RKO (cell line): Measurements from ENCODE around the gene TUFM.
A peak's percentile ranks its signal among the peaks of the same experiment; 100 is the strongest.
"Not testable (repeated sequence)": the region's sequence is repeated elsewhere in the genome, so short reads cannot be mapped to it uniquely, and the experiment has no call there.

ENCODE experiments used
- DNase-seq: peaks from one replicate; pipeline ENCODE4 v3.0.0-alpha.2; 2016; ENCODE audit warnings: low spot score

Gene TUFM

DNA sequence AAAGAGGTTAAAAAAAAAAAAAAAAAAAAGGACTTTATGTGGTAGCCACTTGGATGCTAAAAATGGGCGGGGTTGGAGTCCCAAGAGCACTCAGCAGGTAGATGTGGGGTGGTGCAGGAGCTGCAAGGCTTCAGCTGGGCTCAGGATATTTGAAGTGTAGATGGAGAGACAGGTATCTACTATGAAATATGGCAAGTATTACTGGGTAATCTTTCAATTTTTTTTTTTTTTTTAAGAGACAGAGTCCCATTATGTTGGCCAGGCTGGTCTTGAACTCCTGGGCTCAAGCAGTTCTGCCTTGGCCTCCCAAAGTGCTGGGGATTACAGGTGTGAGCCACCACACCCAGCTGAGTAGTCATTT is 7.6 kb downstream of the TUFM start:
- no peak for DNase-seq

DNA sequence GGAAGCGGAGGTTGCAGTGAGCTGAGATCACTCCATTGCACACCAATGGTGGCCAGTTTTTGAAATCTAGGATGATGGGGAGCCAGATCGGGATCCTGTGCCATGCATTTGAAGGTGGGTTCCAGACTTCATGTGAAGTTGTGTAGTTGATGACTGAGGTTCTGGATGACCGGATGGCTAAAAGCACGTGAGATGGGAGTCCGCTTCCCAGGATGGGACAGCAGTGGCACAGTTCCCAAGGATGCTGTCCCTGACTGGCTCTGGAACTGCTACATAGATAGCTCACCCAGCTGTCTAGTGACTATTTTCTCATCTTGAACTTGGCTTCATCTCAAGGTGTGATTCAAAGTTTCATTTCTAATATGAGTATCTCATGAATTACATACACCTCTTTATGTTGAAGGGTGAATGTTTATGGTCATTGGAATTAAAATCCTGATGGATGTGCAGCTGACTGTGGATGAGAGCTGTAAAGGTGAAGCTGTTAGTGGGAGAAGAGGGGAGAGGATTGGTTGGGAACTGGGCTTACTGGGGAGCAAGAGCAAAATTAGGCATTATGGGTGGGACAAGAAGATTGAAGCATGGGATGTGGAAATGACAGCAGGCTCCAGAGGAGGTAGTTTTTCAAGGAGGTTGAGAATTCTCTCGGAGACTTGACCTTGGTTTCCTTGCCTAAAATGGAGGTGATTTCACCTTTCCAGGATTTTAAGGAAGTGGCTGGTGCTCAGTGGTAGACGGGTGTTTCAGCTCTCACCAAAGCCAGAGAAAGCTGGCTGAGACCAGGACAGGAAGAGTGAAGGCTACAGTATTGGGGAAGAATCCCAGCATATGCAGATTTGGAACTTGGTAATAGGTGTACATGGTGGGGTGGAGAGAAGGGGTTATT is 8.2 kb downstream of the TUFM start:
- DNase-seq = peak; percentile 32

DNA sequence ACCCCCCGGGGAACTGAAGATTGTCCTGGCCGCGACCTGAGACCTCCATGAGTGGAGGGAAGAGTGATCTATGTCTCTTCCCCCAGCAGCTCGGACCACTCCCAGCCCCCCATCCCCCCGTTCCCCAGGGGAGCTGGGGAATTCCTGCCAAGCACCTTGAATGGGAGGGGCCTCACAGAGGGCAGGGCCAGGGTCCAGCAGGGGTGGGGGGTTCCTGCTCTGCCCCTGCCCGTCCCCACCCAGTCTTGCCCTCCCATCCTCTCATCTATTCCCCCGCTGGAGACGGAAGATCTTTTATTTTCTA is 9.4 kb downstream of the TUFM start:
- no peak for DNase-seq

DNA sequence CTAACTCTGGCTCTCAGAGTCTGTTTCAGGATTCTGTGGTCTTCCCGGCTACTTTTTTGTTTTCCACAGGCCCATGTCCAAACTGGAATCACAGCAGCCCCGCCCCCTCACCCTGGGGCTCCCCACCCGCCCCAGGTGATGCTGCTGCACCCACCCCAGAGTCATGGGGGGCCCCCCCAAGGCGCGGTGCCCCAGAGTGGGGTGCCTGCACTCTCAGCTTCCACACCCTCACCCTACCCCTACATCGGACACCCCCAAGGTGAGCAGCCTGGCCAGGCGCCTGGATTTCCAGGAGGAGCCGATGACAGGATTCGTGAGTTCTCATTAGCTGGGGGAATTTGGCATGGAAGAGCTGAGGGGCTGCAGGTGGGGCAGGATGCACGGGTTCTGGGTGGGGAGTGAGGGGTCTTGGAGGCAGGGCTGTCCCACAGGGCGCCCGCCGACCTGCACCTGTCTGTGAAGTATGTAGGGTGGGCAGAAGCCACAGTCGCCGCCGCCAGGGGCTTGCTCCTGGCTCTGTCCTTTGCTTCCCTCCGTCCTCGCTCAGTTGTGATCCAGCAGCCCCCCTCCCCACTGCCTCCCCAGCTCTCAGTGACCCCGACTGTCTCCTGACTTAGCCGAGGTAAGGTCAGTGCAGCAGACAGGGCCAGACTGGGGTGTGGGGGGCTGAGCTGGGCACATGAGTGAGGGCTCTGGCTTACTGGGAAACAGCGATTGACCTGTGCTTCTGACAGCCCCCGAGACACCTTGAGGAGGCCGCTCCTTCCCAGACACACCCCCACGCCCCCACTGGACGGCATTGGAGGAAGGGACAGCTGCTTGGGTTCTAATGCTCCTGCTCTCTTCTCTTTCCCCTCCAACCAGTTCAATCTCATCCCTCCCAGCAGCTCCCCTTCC is 10.0 kb downstream of the TUFM start:
- no peak for DNase-seq

DNA sequence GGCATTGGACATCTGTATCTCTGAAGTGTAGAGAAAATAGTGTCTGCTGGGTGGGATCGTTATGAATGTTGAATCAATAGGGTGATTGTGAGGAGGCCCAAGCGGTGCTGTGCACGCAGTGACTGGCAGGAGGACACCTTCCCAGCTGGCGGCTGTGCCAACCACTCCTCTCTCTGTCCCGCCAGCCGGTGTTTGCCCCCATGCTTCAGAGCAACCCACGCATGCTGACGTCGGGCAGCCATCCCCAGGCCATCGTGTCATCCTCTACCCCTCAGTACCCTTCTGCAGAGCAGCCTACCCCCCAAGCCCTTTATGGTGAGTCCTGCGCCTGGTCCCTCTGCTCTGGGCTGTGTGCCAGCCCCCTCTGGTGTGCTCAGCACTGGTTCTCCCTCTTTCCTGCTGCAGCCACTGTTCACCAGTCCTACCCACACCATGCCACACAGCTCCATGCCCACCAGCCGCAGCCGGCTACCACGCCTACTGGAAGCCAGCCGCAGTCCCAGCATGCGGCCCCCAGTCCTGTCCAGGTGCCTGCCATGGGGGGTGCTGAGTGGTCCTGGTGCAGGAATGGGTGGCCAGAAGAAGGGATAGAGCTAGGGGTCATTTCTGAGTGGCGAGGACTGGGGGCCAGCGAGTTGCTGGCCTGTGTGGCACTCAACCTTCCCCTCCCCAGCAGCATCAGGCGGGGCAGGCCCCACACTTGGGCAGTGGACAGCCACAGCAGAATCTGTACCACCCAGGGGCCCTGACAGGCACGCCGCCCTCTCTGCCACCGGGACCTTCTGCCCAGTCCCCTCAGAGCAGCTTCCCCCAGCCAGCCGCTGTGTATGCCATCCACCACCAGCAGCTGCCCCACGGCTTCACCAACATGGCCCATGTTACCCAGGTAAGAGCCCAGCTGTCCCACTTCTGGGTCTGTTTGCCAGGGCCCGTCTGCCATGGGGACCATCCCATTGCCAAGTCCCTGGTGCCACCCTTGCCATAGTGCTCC is 11.0 kb downstream of the TUFM start:
- DNase-seq = no peak

DNA sequence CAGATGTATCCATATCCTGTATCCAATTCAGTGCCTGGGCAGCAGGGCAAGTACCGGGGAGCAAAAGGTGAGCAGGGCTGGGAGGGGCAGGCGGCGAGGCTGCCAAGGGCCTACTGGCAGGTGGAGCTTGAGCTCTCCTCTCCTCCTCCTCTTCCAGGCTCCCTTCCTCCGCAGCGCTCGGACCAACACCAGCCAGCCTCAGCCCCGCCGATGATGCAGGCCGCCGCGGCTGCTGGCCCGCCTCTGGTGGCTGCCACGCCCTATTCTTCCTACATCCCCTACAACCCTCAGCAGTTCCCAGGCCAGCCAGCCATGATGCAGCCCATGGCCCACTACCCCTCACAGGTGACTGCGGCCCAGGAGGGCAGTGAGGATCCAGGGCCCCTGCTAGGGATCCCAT is 11.8 kb downstream of the TUFM start:
- no peak for DNase-seq

DNA sequence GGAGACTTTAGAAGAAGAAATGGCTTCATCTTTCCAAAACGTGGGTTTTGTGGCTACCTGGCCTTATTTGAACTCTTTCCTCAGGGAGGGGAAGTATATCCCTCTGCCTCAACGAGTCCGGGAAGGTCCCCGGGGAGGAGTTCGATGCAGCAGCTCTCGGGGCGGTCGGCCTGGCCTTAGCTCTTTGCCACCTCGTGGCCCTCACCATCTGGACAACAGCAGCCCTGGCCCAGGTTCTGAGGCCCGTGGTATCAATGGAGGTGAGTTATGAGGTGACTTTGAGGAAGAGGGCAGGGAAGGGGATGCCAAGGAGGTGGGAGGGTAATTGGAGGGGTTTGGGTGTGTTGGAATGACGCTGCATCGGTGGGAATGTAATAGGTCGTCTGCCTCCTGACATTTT is 15.6 kb downstream of the TUFM start:
- DNase-seq = no peak

DNA sequence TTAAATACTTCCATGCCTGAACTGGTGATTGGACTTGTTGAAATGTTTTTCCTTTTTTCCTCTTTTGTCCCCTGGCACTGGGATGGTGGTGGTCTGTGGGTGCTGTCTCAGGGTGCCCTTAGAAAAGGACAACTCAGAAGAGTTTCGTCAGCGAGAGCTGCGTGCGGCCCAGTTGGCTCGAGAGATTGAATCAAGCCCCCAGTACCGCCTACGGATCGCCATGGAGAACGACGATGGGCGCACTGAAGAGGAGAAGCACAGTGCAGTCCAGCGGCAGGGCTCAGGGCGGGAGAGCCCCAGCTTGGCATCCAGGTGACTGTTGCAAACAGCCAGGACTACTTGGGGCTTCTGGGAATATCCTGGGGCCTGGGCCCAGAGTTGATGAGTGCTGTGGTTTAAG is 16.4 kb downstream of the TUFM start:
- DNase-seq = no peak

DNA sequence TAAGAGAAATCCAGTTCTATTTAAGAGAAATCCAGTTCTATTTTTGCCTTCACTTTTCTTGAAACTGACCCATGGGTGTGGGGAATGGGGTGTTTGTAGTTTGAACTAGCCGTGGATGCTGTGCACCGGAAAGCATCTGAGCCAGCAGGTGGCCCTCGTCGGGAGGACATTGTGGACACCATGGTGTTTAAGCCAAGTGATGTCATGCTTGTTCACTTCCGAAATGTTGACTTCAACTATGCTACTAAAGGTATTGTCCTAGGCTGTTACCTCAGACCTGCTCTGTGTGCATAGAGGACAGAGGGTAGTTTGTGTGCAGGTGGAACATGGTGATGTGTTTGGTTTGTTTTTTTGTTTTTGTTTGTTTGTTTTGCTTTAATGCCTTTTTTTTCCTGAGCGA is 20.0 kb downstream of the TUFM start:
- peak; percentile 75 for DNase-seq

DNA sequence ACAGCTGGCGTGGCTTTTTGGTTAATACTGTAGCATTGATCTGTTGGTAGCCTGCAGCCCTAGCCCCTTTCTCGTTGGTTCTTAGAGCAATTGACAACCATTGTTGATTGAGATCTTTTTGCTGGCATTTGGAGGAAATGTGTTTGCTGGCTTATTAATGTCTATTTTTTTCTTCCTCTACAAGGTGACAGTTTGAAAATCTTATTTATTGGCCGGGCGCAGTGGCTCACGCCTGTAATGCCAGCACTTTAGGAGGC is 21.5 kb downstream of the TUFM start:
- no peak for DNase-seq

DNA sequence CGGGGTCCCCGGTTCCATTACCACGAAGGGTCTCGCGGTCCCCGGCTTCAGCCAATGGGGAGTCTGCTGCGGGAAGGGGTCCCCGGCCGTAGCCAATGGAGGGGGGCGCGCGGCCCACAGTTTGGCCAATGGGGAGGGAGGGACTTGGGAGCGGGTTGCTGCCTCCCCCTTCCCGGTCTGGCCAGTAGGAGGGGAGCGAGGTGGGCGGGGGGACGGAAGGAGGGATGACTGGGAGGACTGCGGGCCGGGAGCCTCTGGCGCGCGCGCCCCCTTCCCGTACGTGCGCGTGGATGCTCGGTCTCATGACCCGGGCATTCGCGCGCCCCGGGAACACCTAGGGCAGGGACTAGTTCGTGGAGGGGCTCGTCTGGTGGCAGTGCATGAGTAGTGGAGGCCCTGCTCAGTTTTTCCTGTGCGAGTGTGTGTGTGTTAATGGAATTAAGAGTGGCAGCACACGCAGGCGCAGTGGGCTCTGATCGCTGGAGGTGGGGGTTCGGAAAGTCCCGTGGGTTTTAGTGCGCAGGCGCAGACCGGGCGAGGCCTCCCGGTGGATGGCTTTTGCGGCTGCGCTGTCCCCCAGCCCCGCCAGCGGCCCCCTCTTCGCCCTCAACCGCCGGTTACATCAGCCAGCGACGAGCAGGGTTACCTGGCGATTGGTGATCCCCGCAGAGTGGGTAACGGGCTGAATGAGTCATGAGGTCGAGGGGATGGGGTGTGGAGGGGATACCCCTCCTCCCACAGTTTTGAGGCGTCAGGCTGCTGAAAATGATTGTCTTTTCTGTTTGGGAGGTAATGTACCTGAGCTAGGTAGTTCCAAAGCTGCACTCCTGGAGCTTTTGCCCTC is 22.1 kb downstream of the TUFM start:
- DNase-seq = peak; percentile 95

DNA sequence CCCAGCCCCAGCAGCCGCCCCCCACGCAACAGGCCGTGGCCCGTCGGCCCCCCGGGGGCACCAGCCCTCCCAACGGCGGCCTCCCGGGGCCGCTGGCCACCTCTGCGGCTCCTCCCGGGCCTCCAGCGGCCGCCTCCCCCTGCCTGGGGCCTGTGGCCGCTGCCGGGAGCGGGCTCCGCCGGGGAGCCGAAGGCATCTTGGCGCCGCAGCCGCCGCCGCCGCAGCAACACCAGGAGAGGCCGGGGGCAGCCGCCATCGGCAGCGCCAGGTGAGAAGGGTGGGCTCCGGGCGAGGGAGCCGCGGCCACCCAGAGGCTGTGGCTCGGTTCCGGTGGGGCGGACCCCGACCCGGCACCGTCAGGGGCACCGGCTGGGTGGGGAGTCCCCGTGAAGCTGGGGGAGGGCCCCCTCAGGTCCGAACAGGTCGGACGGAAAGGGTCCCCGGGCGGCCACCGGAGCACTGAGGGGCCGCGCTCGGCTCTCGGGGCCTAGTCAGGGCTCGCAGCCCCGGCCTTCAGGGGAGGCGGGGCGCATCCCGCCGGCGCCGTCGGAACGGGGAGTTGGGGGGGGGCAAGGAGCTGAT is 22.8 kb downstream of the TUFM start:
- DNase-seq = no peak

DNA sequence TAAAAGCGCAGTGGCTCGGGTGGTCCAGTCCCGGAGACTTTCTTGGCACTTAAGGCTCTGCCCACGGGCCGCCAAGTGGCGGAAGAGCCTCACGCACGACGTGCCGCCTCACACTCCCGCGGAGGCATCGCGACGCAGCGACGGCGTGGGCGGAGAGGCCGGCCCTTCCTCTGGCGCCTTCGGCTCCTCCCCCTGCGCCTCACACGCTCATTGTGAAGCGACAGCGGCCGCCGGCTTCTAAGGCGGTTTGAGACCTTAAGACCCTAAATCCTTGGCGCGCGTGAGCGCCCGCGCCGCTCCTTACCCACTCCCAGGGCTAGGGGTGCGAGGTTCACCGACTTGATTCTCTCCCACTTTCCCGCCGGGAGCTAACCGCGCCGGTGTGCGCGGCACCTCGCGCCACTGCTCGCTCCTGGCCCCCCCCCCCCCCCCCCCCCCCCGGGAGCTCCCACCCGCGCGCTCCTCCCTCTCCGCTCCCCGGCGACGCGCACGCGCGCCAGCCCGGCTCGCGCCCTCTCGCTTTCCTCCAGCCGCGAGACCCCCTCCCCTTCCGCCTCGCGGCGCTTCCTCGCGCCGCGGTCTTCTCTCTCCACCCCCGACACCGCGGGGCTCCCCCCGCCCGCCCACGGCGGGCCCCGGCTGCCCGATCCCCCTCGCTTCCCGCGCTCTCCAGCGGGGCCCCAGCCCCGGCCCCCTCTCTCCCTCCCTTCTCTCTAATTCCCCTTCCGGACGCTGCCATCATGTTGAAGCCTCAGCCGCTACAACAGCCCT is 23.4 kb downstream of the TUFM start, which contains the start of gene ATXN2L:
Gene ATXN2L (plus strand): TSS at position 480 of the 771 bp plus-strand sequence. CDS start 261 bp downstream, at position 741.
- DNase-seq = peak; percentile 96

DNA sequence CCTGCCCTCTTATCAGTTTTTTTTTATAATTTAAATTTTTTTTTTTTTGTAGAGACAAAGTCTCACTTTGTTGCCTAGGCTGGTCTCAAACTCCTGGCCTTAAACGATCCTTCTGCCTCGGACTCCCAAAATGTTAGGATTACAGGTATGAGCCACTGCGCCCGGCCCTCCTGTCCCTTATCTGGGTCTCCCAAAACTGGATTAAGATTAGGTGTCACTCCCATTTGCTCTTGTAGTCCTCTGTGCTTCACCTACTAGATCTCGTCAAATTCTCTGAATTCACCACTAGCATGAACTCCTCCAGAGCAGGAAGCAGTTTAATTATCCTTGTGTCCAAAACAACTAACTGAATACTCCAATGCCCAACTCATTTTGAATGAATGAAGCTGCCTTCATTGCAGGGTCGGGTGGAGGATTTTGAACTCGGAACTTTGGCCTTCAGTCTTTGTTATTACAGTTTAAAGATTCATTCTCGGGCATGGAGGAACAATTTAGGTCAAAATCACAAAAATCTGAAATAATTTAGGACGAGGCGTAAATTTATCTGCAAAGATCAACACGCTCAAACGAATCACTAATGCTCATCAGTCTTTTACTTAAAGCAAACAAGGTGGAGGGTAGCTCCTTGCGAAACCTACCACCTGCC is 24.2 kb downstream of the TUFM start:
- DNase-seq = peak; percentile 43

DNA sequence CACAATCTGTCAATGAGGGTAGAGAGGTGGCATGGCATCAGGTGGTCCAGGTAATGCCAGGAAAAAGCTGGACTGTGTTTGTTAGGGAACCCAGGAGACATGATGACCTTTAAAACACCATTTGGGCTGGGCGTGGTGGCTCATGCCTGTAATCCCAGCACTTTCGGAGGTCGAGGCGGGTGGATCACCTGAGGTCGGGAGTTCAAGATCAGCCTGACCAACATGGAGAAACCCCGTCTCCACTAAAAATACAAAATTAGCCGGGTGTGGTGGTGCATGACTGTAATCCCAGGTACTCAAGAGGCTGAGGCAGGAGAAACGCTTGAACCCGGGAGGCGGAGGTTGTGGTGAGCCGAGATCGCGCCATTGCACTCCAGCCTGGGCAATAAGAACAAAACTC is 25.6 kb downstream of the TUFM start:
- DNase-seq = not testable (repeated sequence)

DNA sequence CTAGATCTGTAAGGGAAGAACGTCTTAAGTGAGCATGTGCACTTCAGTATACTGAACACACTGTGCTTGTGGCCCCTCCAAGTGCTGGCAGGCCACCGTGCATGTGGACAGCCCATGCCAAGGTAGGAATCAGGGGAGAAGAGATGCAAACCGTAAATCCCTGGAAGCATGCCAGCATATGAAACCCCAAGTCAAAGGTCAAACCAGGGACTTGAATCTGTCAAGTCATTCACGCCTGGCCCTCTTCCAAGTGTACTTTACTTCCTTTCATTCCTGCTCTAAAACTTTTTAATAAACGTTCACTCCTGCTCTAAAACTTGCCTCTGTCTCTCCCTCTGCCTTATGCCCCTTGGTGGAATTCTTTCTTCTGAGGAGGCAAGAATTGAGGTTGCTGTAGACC is 26.1 kb downstream of the TUFM start:
- DNase-seq = no peak

DNA sequence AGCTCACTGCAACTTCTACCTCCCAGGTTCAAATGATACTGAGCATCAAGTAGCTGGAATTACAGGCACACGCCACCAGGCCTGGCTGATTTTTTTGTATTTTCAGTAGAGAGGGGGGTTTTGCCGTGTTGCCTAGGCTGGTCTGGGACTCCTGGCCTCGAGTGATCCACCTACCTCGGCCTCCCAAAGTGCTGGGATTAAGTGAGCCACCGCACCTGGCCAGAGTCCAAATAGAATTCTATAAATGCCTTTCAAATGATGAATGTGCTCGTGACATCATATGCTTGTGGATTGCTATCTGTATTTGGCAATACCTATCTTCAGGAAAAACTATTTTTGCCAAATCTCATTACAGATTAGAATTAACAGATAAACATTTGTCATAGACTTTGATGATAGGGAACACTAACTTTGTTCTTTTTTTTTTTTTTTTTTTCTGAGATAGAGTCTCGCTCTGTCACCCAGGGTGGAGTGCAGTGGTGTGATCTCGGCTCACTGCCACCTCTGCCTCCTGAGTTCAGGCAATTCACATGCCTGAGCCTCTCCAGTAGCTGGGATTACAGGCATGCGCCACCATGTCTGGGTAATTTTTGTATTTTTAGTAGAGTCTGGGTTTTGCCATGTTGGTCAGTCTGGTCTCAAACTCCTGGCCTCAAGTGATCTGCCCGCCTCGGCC is 38.6 kb downstream of the TUFM start:
- DNase-seq = not testable (repeated sequence)

DNA sequence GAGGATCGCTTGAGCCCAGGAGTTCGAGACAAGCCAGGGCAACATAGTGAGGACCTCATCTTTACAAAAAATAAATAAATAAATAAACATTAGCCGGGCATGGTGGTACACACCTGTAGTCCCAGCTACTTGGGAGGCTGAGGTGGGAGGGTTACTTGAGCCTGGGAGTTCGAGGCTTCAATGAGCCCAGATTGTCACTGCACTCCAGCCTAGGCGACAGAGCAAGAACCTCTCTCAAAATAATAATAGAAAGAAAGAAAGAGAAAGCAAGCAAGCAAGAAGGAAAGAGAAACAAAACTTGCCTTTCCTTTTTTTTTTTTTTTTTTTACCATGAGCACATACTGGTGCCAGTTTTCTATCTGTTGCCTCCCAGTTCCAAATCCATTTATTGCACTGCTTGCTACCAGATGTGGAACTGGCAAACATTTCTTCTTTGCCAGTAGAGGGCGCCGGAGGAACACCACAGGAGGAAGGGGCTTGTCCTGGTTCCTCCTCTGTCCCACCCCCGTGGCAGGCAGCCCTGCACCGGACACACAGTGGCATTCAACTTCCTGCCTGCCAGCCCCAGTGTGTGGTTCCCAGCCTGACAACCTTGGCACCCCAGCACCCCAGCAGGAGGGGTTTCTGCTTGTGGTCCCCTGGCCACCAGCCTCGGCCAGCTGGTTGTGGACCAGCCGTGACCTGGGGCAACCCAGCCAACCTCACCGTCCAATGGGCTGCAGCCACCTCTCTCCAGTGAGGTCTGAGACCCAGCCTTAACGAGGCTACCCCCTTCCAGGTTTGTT is 43.7 kb downstream of the TUFM start:
- peak; percentile 84 for DNase-seq
